ENCODE results near the gene ENTPD6. TPM values are rescaled to one million over a fixed set of nuclear protein-coding genes. Genes with fewer than 3 reads are reported as not detected.

ENTPD6 gene
- total RNA-seq, 2 donors from 2014 or later, result 77.1 to 93.6 TPM

GRCh38 chr20:25254571-25254970 is 59.1 kb downstream of the ENTPD6 start:
- Mint-ChIP-seq H3K4me3 (no peak overlapping the region), H3K36me3 (ENCODE audit: low read depth) (peaks cover 21% of the 10 kb centered on the region), H3K4me1 (peaks cover 37% of the 10 kb centered on the region), H3K27me3 (ENCODE audit: insufficient read depth) (no peaks in the 10 kb centered on the region), H3K9me3 (peaks cover under 1% of the 10 kb centered on the region), H3K27ac (no peak overlapping the region)
- H3K36me3 ChIP-seq (ENCODE audit: control insufficient read depth, insufficient read depth, low read length), result peaks cover 41% of the 10 kb centered on the region
- 93% methylated on average over 4 to 5 of the region's 5 CpGs for WGBS, 2 experiments (ENCODE audit: insufficient coverage in 1 of 2, insufficient read length in 1 of 2)
- peaks cover 2% of the 10 kb centered on the region for H3K4me1 ChIP-seq (ENCODE audit: control insufficient read depth, insufficient read depth, low read length)
- peak; percentile 19 for DNase-seq
- TF ChIP-seq CTCF (conservative IDR thresholded peaks at IDR 0.05), result no peak
- peaks cover 4% of the 10 kb centered on the region for H3K9me3 ChIP-seq (ENCODE audit: control insufficient read depth, low read length)
- H3K27me3 ChIP-seq (ENCODE audit: control insufficient read depth, insufficient read depth, low read length, poor library complexity, severe bottlenecking), result no peaks in the 10 kb centered on the region
- no peak overlapping the region for H3K4me3 ChIP-seq (ENCODE audit: low read length)
- H3K9ac ChIP-seq (ENCODE audit: extremely low read depth, low read length, poor library complexity, severe bottlenecking), result no peak overlapping the region
- no peak overlapping the region for H3K27ac ChIP-seq (ENCODE audit: low read depth, low read length)

- peak overlapping the region; percentile 39 for H3K27ac Mint-ChIP-seq
- H3K4me3 ChIP-seq (ENCODE audit: low read length), result no peak overlapping the region
- H3K9me3 ChIP-seq (ENCODE audit: control insufficient read depth, low read length), result peaks cover 10% of the 10 kb centered on the region
- WGBS, 2 experiments (ENCODE audit: insufficient coverage in 1 of 2, insufficient read length in 1 of 2), result 93 to 98% methylated on average over 8 to 12 of the region's 12 CpGs
- peaks cover 6% of the 10 kb centered on the region for H3K9me3 Mint-ChIP-seq
- peak; percentile 53 for DNase-seq
- no peak overlapping the region for H3K27ac ChIP-seq (ENCODE audit: low read depth, low read length)
- H3K4me3 Mint-ChIP-seq, result no peak overlapping the region
- H3K36me3 Mint-ChIP-seq (ENCODE audit: low read depth), result peaks cover 26% of the 10 kb centered on the region
- TF ChIP-seq CTCF (conservative IDR thresholded peaks at IDR 0.05), result no peak
- no peaks in the 10 kb centered on the region for H3K27me3 ChIP-seq (ENCODE audit: control insufficient read depth, insufficient read depth, low read length, poor library complexity, severe bottlenecking)
- H3K27me3 Mint-ChIP-seq (ENCODE audit: insufficient read depth), result no peaks in the 10 kb centered on the region
- no peak overlapping the region for H3K9ac ChIP-seq (ENCODE audit: extremely low read depth, low read length, poor library complexity, severe bottlenecking)
- H3K4me1 ChIP-seq (ENCODE audit: control insufficient read depth, insufficient read depth, low read length), result peaks cover 2% of the 10 kb centered on the region
- H3K36me3 ChIP-seq (ENCODE audit: control insufficient read depth, insufficient read depth, low read length), result peaks cover 46% of the 10 kb centered on the region
- H3K4me1 Mint-ChIP-seq, result peaks cover 38% of the 10 kb centered on the region
These were observed 59.6 kb downstream of the ENTPD6 start for GRCh38 chr20:25254986-25255680.

- Histone ChIP-seq H3K36me3 (ENCODE audit: control insufficient read depth, insufficient read depth, low read length) (peaks cover 53% of the 10 kb centered on the region), H3K9me3 (ENCODE audit: control insufficient read depth, low read length) (peaks cover 19% of the 10 kb centered on the region), H3K4me1 (ENCODE audit: control insufficient read depth, insufficient read depth, low read length) (peaks cover 2% of the 10 kb centered on the region), H3K27ac (ENCODE audit: low read depth, low read length) (no peak overlapping the region), H3K9ac (ENCODE audit: extremely low read depth, low read length, poor library complexity, severe bottlenecking) (no peak overlapping the region), H3K27me3 (ENCODE audit: control insufficient read depth, insufficient read depth, low read length, poor library complexity, severe bottlenecking) (no peaks in the 10 kb centered on the region), H3K4me3 (ENCODE audit: low read length) (no peak overlapping the region)
- H3K9me3 Mint-ChIP-seq, result peaks cover 14% of the 10 kb centered on the region
- DNase-seq, result peak; percentile 25
- TF ChIP-seq CTCF (conservative IDR thresholded peaks at IDR 0.05), result no peak
- 93 to 100% methylated on average over 3 to 4 of the region's 5 CpGs for WGBS, 2 experiments (ENCODE audit: insufficient coverage in 1 of 2, insufficient read length in 1 of 2)
- H3K27ac Mint-ChIP-seq, result no peak overlapping the region
- H3K4me1 Mint-ChIP-seq, result peaks cover 33% of the 10 kb centered on the region
- peaks cover 38% of the 10 kb centered on the region for H3K36me3 Mint-ChIP-seq (ENCODE audit: low read depth)
- no peaks in the 10 kb centered on the region for H3K27me3 Mint-ChIP-seq (ENCODE audit: insufficient read depth)
- H3K4me3 Mint-ChIP-seq, result no peak overlapping the region
These were observed 60.8 kb downstream of the ENTPD6 start for GRCh38 chr20:25256226-25256859.

All from endodermal cell (in vitro differentiated cells).